Skeletal muscle satellite cell (primary cell): Measurements from ENCODE around the gene NOL4L.

Experiments
- H3K27me3 ChIP-seq: 2 replicates; pipeline ENCODE4 v1.7.0; 2013; ENCODE audit warnings: low read length; ENCODE audit not compliant: control insufficient read depth, insufficient read depth
- H3K36me3 ChIP-seq: 2 replicates; pipeline ENCODE4 v1.7.0; 2013; ENCODE audit warnings: mild to moderate bottlenecking, control low read depth, low read length; ENCODE audit not compliant: insufficient read depth
- H3K4me1 ChIP-seq: 2 replicates; pipeline ENCODE4 v1.7.0; 2013; ENCODE audit warnings: low read length; ENCODE audit not compliant: control insufficient read depth, insufficient read depth
- H3K4me2 ChIP-seq: 2 replicates; pipeline ENCODE4 v1.7.0; 2013; ENCODE audit warnings: mild to moderate bottlenecking, low read length
- H3K4me3 ChIP-seq: 2 replicates; pipeline ENCODE4 v1.7.0; 2013; ENCODE audit warnings: low read length
- H3K9ac ChIP-seq: 2 replicates; pipeline ENCODE4 v1.7.0; 2013; ENCODE audit warnings: mild to moderate bottlenecking, low read depth, low read length, moderate library complexity
- H3K9me3 ChIP-seq: replicated peaks from 2 replicates; pipeline ENCODE4 v1.7.0; 2013; ENCODE audit warnings: mild to moderate bottlenecking, control low read depth, low read length

The NOL4L gene

GRCh38 chr20:32447136-32448027 lies 137.8 kb downstream of the NOL4L start:
- no peaks in the 10 kb centered on the region for H3K9me3 ChIP-seq
- H3K9ac ChIP-seq, result no peak overlapping the region
- H3K4me3 ChIP-seq, result no peak overlapping the region
- peaks cover 27% of the 10 kb centered on the region for H3K36me3 ChIP-seq
- H3K27me3 ChIP-seq, result no peaks in the 10 kb centered on the region
- no peaks in the 10 kb centered on the region for H3K4me1 ChIP-seq
- no peak overlapping the region for H3K4me2 ChIP-seq

- H3K27me3 ChIP-seq, result no peaks in the 10 kb centered on the region
- H3K4me2 ChIP-seq, result no peak overlapping the region
- peaks cover 24% of the 10 kb centered on the region for H3K36me3 ChIP-seq
- H3K9me3 ChIP-seq, result no peaks in the 10 kb centered on the region
- H3K4me1 ChIP-seq, result no peaks in the 10 kb centered on the region
- no peak overlapping the region for H3K4me3 ChIP-seq
- H3K9ac ChIP-seq, result no peak overlapping the region
Observed at GRCh38 chr20:32446301-32447100, 138.6 kb downstream of the NOL4L start.

- Histone ChIP-seq H3K9ac (no peak overlapping the region), H3K9me3 (no peaks in the 10 kb centered on the region), H3K27me3 (no peaks in the 10 kb centered on the region), H3K4me1 (no peaks in the 10 kb centered on the region), H3K36me3 (peaks cover 31% of the 10 kb centered on the region), H3K4me3 (no peak overlapping the region), H3K4me2 (no peak overlapping the region)
Observed at GRCh38 chr20:32445539-32446273, 139.4 kb downstream of the NOL4L start.

- Histone ChIP-seq H3K36me3 (peaks cover 36% of the 10 kb centered on the region), H3K27me3 (no peaks in the 10 kb centered on the region)
Observed at GRCh38 chr20:32444474-32445220, 140.5 kb downstream of the NOL4L start.

GRCh38 chr20:32443386-32443974 lies 141.7 kb downstream of the NOL4L start:
- Histone ChIP-seq H3K36me3 (peaks cover 44% of the 10 kb centered on the region), H3K4me1 (peaks cover 11% of the 10 kb centered on the region), H3K9ac (no peak overlapping the region), H3K4me2 (no peak overlapping the region), H3K9me3 (no peaks in the 10 kb centered on the region), H3K27me3 (no peaks in the 10 kb centered on the region), H3K4me3 (no peak overlapping the region)

More at GRCh38 chr20:32444474-32445220, 140.5 kb downstream of the NOL4L start:
- no peak overlapping the region for H3K4me3 ChIP-seq
- H3K4me1 ChIP-seq, result no peaks in the 10 kb centered on the region
- H3K4me2 ChIP-seq, result no peak overlapping the region
- H3K9me3 ChIP-seq, result no peaks in the 10 kb centered on the region
- no peak overlapping the region for H3K9ac ChIP-seq

GRCh38 chr20:32442630-32443373 lies 142.3 kb downstream of the NOL4L start:
- H3K36me3 ChIP-seq, result peaks cover 50% of the 10 kb centered on the region
- no peaks in the 10 kb centered on the region for H3K27me3 ChIP-seq
- peaks cover 12% of the 10 kb centered on the region for H3K4me1 ChIP-seq
- H3K4me2 ChIP-seq, result no peak overlapping the region
- H3K9ac ChIP-seq, result no peak overlapping the region
- H3K4me3 ChIP-seq, result no peak overlapping the region
- no peaks in the 10 kb centered on the region for H3K9me3 ChIP-seq

GRCh38 chr20:32441638-32442037 lies 143.5 kb downstream of the NOL4L start:
- peaks cover 56% of the 10 kb centered on the region for H3K36me3 ChIP-seq
- H3K27me3 ChIP-seq, result no peaks in the 10 kb centered on the region
- H3K4me3 ChIP-seq, result no peak overlapping the region
- no peaks in the 10 kb centered on the region for H3K9me3 ChIP-seq
- H3K4me2 ChIP-seq, result no peak overlapping the region
- peaks cover 12% of the 10 kb centered on the region for H3K4me1 ChIP-seq
- H3K9ac ChIP-seq, result no peak overlapping the region

GRCh38 chr20:32440758-32441078 lies 144.4 kb downstream of the NOL4L start:
- Histone ChIP-seq H3K36me3 (peaks cover 63% of the 10 kb centered on the region), H3K4me2 (no peak overlapping the region)

GRCh38 chr20:32440069-32440757 lies 144.9 kb downstream of the NOL4L start:
- H3K4me3 ChIP-seq, result no peak overlapping the region
- H3K4me2 ChIP-seq, result no peak overlapping the region
- H3K36me3 ChIP-seq, result peaks cover 65% of the 10 kb centered on the region
- H3K9ac ChIP-seq, result no peak overlapping the region
- peaks cover 12% of the 10 kb centered on the region for H3K4me1 ChIP-seq
- H3K27me3 ChIP-seq, result no peaks in the 10 kb centered on the region
- no peaks in the 10 kb centered on the region for H3K9me3 ChIP-seq

More at GRCh38 chr20:32440758-32441078, 144.4 kb downstream of the NOL4L start:
- no peaks in the 10 kb centered on the region for H3K27me3 ChIP-seq
- H3K4me1 ChIP-seq, result peaks cover 12% of the 10 kb centered on the region
- H3K9me3 ChIP-seq, result no peaks in the 10 kb centered on the region
- no peak overlapping the region for H3K4me3 ChIP-seq
- H3K9ac ChIP-seq, result no peak overlapping the region
